ENCODE measurements around the gene HRH3.

Gene HRH3

DNA sequence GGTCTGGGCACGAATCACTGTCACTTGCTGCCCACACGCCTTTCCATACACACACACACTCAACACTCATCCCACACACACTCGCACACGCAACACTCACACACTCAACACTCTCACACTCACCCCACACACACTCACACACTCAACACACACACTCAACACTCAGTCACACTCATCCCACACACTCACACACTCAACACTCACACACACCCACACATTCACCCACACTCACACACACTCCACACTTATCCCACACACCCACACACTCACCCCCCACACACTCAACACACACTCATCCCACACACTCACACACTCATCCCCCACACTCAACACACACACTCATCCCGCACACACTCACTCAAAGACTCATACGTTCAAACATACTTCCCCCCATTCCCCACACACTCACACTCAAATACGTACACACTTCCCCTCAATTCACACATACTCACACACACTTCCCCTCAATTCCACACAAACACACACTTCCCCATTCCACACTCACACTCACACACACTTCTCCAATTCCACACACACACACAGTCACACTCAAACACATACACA lies 9.0 kb upstream of the HRH3 start:
- DNase-seq, result no peak

DNA sequence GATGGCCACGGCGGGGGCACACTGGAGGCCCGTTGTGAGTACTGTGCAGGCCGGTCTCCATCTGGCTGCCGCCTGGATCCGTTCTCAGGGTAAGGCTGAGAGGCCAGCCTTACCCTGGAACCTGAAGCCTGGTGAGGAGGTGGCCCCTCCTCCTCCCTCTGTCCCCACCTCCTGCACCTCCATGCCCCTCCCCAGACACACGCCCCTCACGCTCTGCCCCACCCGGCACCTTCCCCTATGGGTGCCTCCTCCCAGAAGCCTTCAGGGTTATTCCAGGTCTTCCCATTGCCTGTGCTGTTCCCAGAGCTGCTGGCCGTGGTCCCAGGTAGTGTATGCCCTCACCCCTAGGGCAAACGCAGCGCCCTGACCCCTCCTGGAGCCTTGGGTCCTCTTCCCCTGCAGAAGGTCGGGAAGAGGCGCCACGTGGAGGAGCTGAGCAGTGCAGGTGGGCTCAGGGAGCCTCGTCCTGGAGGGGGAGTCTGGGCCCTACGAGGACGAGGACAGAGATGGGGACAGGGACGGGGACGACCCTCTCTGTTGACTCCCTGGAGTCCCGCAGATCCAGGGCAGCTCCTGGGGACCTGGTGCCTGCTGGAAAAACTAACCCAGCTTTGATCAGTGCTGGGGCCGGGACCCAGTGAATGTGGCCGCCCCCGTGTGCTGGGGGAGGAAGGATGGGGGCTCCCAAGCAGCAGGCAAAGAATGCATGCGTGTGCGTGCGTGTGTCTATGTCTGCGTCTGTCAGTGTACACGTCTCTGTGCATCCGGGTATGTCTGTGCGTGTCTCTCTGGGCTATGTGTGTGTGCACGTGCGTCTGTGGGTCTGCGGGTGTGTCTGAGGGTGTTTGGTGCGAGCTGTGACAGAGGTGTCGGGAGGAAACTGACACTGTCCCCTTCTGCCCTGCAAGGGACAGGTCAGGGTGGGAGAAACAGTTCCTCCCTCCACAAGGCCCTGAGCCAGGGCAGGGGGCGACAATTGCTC lies 8.2 kb upstream of the HRH3 start:
- no peak for DNase-seq

DNA sequence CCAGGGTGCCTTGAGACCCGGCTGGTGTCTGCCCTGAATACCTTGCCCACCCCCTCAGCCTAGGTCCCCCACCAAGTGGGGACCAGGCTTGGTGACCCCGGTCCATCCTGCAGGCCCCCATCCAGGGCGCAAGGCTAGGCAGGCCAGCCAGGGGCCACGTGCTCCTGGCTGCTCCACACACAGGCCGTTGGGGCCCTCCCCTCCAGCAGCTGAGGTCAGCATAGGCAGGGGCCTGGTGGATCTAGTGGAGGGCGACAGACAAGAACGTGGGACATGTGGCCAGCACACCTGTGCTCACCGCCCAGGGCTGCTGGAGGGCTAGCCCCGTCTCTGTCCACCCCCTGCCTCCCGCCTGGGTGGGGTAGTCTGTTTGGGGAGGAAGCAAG lies 7.5 kb upstream of the HRH3 start:
- no peak for DNase-seq

DNA sequence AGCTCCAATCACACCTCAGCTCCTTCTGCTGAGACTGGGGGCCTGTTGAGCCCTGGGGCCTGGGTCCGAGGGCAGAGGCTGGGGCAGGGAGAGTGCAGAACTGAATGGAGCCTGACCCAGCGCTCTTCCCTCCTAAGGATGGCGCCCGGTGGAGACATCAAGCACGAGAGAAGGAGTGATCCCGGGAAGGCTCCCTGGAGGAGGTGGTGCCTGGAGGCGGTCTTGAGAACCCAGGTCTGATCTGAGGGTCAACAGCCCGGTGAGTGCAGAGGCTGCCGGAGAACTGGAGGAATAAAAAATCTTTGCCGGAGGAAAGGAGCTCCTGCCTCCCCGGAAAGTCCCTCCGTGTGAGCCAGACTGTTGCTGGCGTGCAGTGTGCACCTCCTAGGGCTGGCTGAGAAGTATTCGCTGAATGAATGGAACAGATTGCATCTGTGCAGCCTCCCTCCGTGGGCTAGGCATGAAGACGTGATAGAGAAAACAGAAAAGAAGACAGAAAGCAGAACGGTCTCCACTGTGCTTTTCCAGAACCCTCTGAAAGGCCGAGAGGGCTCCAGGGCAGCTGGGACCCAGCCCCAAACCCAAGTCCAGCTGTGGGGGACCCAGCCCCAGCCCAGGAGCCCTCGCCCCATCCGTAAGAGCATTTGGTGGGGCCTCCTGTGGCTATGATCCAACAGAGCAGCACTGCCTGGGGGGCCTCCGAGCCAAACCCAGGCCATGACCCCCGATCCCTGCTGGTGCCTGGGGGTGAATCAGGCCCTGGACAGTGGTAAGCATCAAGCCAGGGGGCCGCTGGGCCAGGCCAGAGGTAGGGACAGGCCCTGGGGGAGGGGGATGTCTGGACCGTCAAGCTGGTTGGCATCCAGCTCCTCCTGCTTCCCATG lies 6.9 kb upstream of the HRH3 start:
- no peak for DNase-seq

DNA sequence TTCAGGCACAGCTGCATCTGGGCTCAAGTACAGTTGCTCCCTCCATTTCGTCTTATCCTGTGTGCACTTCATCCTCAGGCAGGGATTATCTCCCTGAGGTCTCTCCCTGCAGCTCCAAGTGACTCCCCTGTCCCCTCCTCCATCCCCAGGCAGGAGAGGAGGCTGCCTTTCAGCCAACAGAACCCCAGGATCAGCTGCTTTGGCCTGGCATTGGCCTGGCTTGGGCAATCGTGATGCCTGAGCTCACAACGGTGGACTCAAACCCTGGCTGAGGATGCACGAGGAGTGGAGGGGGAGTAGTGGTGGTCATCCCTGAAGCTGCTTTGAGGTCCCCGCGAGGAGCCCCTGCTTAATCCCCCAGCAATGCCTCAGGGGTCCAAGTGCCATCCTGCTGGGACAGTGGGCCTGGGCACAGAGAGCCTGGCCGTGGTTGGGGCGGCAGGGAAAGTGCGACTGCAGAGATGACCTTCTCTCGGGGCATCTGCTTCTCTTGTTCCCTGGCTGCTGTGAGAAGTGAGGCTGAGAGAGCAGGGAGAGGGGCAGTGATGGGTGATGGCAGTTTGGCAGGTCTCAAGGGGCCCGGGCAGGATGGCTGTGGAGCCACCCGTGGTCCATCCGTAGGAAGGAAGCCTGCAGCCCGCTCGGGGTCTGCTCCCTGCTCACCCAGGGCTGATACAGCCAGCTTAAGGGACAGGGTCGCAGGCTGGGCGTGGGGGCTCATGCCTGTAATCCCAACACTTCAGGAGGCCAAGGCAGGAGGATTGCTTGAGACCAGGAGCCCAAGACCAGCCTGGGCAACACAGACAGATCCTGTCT lies 6.0 kb upstream of the HRH3 start:
- no peak for DNase-seq

DNA sequence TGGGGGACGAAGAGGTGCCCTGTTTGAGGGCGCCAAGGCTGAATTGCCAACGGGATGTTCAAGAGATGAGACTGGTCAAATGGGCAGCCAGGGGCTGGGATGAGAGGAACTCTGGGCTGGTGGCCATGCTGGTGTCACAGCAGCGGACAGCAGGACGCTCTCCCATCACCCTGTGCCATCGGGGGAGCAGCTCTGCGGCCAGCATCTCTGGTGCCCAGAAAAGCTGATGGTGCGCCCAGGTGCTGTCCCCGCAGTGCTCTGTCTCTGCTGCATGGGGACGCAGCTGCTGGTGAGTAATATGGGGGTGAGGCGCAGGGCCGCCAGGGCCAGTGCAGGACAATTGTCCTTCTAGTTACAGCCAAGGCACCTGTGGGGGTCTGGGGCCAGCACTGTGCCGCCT lies 4.9 kb upstream of the HRH3 start:
- no peak for DNase-seq

DNA sequence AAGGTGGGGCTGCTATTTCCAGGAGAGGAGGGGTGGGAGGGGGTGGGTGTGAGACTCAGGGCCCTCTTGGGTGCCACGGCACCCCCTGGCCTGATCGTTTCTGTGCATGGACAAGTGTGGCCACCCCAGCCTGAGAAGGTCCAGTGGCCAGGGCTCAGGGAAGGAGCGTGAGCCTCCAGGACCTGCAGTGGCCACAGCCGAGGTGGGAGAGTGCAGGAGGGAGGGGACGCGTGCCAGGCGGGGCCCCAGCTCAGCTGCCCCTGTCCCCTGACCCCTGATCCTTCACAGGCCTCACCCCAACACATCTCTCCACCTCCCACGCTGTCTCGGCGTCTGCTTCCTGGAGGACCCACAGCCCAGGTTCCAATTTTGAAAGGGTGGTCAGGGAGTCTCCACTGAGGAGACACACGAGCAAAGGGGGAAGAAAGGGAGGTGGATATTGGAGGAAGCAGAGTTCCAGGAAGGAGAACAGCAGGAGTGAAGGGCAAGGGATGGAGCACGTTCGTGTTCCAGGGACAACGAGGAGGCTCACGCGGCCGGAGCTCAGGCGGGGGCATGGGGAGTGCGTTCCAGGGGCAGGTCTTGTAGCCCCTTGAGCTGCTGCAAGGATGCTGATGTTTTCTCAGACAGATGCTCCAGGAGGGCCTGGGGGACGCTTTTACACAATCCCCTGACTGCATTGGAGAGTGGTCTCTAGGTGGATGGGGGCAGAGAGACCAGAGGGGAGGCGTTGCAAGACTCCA lies 4.2 kb upstream of the HRH3 start:
- no peak for DNase-seq

DNA sequence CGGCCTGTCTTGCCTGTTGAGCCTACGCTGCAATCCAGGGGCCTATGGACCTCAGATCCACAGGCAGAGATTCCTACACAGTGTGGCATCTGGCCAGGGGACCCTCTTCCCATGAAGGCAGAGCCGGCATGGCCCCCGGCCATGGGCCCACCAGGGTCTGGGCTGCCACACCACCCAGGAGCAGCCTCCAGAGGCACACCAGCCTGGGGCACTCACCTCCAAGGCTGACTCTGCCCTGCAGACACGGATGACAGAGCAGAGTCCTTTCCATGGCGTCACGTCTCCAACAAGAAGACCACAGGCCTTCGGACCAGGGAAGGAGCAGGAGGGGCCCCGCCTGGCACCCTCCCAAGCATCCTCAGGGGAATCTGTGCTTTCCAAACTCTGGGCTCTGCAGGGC lies 3.5 kb upstream of the HRH3 start:
- no peak for DNase-seq

DNA sequence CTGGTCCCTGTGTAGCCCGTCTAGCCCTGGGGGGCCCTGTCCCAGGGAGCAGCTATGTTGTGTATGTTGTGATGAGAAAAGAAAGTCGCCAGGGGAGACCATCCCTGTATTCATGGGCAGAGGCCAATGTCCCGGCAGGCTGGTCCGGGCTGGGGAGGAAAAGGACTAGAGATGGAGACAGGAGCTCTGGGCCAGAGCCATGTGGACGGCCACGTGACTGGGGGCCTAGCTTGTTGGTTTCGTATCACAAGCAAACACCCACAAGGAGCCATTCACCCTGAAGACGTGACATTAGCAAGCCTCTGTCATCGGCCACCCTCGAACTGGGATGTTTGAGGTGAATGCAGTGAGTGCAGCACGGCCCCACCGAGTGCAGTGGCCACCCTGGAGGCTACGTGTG lies 2.9 kb upstream of the HRH3 start:
- no peak for DNase-seq

DNA sequence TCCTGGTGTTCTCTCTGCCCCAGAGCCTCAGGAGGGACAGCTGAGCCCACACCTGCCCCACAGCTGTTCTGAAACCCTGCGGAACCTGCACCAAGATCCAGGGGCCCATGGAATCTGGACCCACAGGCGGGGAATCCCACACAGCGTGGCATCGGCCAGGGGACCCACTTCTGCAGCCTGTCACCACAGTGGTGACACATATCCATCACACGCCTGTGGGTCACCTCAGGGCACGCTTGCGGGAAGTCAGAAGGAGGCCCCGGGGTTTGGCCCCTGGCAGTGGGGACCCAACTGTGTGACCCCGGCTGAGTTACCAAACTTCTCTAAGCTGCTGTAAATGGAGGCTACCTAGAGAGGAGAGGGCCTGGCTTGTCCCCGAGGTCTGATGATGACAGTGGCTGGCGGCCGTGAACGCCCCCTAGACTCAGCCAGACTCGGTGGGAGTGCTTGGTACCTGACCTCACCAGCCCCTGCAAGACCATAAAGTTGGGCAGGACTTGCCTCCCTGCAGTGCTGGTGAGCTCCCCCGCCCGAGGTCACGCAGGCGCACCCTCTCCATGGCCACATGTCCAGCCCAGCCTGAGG lies 2.3 kb upstream of the HRH3 start:
- DNase-seq, result no peak

DNA sequence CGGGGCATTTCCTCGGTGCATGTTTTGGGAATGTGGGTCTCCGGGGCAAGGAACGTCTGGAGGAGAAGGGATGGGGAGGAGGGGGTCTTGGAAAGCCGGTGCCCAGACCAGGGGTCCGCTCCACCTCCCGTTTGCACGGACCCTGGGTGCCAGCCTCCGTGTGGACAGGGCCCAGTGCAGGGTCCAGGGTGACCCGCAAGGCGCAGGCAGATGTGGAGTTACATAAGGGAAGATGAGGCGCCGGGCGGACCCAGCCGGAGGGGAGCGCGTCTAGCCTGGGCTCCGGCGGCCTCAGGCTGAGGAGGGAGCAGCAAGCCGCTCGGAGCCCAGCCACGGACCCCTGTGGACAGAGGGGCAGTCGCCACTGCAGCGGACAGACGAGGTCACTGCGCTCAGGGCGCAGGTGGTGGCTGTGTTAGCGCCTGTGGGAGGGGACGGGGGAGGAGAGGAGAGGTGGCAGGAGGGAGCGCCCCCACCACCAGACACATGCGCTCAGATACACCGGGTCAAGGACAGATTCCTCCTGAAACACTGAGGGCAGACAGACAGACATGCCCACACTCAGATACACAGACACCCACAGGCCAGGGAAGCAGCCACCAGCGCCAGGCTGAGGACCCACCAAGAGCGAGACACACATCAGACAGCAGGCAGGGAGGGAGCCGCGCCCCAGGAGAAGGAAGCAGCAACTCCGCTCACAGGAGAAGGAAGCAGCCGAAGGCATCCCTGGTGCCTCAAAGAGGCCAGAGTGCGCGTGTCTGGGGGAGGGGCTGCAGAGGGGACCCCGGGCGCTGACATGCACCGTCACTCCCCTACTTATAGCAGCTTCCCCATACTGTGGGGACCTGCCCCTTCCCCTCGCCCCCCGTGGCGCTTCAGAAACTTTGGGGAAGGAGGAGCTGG lies 839 bp upstream of the HRH3 start:
- no peak for DNase-seq

DNA sequence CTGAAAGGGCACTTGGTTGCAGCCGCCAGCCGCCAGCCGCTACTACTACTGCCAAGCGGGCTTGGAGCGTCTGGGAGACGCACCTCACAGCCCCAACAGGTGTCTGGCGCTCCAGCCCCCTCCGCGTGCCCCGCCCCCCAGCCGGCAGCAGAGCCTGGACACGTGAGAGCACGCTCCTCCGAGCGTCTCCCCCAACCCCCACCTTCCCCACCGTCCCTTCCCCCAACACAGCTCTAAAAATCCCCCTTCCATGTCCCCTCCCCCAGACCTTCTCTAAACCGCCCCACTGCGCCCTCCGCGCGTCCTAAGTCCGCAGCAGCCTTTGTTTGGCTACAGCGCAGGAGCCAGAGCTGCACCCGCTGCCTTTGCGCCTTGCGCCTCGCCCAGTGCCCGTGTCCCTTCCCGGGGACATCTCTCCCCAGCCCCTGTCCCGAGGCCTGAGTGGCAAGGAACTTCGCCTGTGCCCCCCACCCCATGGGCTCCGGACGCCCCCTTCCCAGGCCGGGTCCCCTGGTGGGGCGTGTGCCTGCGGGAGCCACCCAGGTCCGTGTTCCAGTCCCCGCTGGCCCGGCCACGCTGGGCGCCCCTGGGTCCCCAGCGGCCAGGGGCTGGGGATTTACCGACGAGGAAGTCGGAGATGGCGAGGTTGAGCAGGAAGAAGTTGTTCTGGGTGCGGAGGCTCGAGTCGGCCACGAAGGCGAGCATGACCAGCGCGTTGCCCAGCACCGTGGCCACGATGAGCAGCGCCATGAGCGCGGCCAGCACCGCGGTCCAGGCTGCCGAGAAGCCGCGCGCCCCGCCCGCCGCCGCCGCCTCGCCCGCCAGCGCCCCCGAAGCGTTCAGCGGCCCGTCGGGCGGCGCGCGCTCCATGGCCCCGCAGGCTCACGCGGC lies 732 bp downstream of the HRH3 start:
- DNase-seq, result no peak

DNA sequence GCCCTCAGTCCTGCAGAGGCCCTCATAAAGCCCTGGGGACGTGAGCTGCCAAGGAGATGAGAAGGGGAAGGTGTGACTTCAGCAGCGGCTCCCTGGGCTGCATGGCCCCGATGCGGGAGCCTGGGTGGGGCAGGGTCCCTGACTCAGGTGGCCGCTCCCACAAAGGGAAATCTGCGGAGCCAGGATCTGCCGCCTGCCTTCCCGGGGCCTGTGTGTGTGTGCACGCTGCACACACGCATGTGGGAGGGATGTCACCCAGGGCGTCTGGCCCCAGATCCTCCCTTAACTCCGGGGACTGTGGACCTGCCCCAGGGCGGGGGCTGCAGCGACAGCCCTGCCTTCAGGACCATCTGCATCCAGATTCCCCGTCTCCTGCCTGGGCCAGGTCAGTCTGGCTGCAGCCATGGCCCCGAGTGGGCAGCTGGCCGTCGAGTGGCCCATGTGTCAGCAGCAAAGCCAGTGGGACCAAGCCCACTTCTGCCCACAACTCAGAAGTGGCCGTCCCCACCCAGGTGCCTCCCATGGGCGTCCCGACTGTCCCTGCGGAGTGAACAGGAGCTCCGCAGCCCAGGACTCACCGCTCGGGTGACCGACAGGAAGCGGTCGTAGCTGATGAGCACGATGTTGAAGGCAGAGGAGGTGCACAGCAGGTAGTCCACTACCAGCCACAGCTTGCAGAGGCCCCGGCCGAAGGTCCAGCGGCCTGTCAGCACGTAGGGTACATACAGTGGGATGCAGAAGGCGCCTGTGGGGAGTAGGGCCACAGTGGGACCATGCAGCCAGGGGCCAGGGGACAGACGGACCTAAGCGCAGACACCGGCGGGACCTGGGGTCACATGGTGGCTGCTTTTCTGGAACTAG lies 1.9 kb downstream of the HRH3 start:
- no peak for DNase-seq

DNA sequence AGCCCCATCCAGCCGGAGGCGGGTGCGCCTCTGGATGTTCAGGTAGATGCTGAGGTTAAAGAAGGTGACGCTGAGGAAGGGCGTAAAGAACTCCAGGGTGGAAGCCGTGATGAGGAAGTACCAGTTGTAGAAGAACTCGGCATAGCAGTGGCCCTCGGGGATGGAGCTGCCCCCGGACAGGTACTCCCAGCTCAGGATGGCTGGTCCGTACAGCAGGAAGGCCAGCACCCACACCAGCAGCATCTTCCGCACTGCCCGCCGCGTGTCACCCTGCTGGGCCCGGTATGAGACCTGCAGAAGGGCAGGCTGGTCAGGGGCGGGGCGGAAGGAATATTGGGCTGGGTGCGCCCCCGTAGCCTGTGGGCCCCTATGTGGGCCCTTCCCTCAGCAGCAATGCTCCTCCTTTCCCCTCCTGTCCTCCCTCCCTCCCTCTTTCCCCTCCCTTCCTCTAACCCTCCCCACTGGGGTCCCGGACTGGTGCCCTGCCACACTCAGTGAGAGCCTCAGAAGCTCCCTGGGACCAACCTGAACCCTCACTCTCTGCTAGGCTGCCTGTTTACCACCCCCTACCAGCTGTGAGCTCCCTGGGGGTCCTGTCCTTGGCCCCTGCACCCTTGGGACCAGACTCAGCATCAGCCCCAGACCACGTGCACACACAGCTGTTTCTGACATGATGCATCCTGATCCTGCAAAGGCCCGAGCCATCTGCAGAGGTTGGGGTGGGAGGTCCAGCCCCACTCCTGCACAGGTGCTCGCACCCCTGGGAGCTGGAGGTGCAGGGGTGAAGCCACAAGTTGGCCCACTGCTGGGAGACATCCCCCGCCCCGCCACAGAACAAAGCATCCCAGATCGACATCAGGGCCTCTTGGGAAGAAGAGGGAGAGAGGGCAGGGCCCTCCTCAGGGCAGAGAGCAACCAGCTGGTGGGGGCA lies 3.2 kb downstream of the HRH3 start:
- DNase-seq, result no peak

DNA sequence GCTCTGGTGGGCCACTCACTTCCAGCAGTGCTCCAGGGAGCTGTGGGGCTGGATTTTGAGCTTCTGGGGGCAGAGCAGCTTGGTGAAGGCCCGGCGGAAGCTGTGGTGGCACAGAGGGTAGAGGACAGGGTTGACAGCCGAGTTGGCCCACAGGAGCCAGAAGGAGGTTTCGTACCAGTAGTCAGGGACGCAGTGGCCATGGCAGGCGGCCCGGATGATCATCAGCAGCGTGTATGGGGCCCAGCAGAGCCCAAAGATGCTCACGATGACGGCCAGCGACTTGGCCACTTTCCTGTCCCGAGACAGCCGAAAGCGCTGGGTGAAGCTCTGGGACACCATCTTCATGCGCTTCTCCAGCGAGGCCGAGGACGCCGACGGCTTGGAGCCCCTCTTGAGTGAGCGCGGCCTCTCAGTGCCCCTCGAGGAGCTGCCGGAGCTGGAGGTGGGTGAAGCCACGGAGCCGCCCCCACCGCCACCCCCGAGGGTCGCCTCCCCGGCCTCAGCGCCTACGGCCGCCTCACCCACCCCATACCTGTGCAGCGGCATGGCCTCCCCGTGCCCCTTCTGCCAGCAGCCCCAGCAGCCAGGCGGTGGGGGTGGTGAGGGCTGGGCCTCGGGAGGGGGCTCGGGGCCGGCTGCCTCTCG lies 4.0 kb downstream of the HRH3 start:
- no peak for DNase-seq

Data from activated CD8-positive, alpha-beta memory T cell treated with anti-CD3 and anti-CD28 coated beads, Interleukin-2, amount 50 U/mL, for 48 hours (primary cell).